HepG2 (cell line): ENCODE measurements around the gene DMAP1. TPM values are rescaled to one million over a fixed set of nuclear protein-coding genes. Genes with fewer than 3 reads are reported as not detected.

ENCODE experiments used
- CCAR2 ChIP-seq: fragments of 200-400 bp; formaldehyde crosslinking; optimal IDR thresholded peaks from 2 replicates; pipeline ENCODE3; 2018; ENCODE audit warnings: low read depth, mild to moderate bottlenecking, low read length, moderate library complexity
- CHD2 ChIP-seq: IDR thresholded peaks from 2 replicates; pipeline ENCODE4 v1.6.1; 2011; ENCODE audit warnings: low read depth, low read length, improper control_type of control experiment
- GABPB1 ChIP-seq: IDR thresholded peaks from 2 replicates; pipeline ENCODE4 v1.6.1; 2016; ENCODE audit warnings: mild to moderate bottlenecking, missing genetic modification reagents, moderate library complexity, missing compliant biosample characterization
- GATAD2A ChIP-seq: IDR thresholded peaks from 2 replicates; pipeline ENCODE4 v1.6.1; 2016
- GLI4 ChIP-seq: sonication (generic); formaldehyde crosslinking; IDR thresholded peaks from 2 replicates; pipeline ENCODE4 v1.5.1; 2020; ENCODE audit warnings: missing genetic modification reagents, mild to moderate bottlenecking, moderate library complexity, borderline replicate concordance
- HNF4A ChIP-seq: sonication (generic); formaldehyde crosslinking; IDR thresholded peaks from 2 replicates; pipeline ENCODE4 v1.4.0; 2020; ENCODE audit warnings: missing genetic modification reagents
- HNRNPL ChIP-seq: fragments of 200-400 bp; formaldehyde crosslinking; IDR thresholded peaks from 2 replicates; pipeline ENCODE4 v1.6.1; 2017; ENCODE audit warnings: mild to moderate bottlenecking, low read depth, low read length
- KLF15 ChIP-seq: sonication (generic); formaldehyde crosslinking; IDR thresholded peaks from 2 replicates; pipeline ENCODE4 v1.8.1; 2023; ENCODE audit warnings: borderline replicate concordance, mild to moderate bottlenecking, inconsistent platforms, missing genetic modification reagents, mixed read lengths
- NFE2 ChIP-seq: sonication (generic); formaldehyde crosslinking; IDR thresholded peaks from 2 replicates; pipeline ENCODE4 v1.4.0; 2020; ENCODE audit warnings: missing genetic modification reagents
- NONO ChIP-seq, 2 experiments: fragments of 450-650 bp in 1 of 2; sonication (generic) in 1 of 2; formaldehyde crosslinking in 1 of 2; IDR thresholded peaks in 1 of 2; conservative IDR thresholded peaks in 1 of 2; 2 replicates each; pipeline versions ENCODE4 v1.6.1 to v1.8.0; 2017 to 2022; ENCODE audit warnings: mild to moderate bottlenecking in 1 of 2, missing genetic modification reagents in 1 of 2, moderate library complexity in 1 of 2
- NR2F1 ChIP-seq, 2 experiments: fragments of 450-650 bp in 1 of 2; formaldehyde crosslinking in 1 of 2; IDR thresholded peaks; 2 replicates each; pipeline versions ENCODE4 v1.5.0 to v1.6.1; 2016 to 2020; ENCODE audit warnings: mild to moderate bottlenecking in 1 of 2, missing compliant biosample characterization in 1 of 2, missing genetic modification reagents in 1 of 2, moderate library complexity in 1 of 2
- REPIN1 ChIP-seq: sonication (generic); formaldehyde crosslinking; IDR thresholded peaks from 2 replicates; pipeline ENCODE4 v1.8.0; 2022; ENCODE audit warnings: missing genetic modification reagents, low read depth, mild to moderate bottlenecking, borderline replicate concordance
- RFXAP ChIP-seq: sonication (generic); formaldehyde crosslinking; IDR thresholded peaks from 2 replicates; pipeline ENCODE4 v1.4.0; 2020; ENCODE audit warnings: missing genetic modification reagents, borderline replicate concordance
- SRF ChIP-seq: IDR thresholded peaks from 2 replicates; pipeline ENCODE4 v1.6.1; 2011; ENCODE audit warnings: mild to moderate bottlenecking, low read depth, low read length, moderate library complexity
- ZBTB7B ChIP-seq: sonication (generic); formaldehyde crosslinking; IDR thresholded peaks from 2 replicates; pipeline ENCODE4 v1.4.0; 2020; ENCODE audit warnings: missing genetic modification reagents
- ZNF234 ChIP-seq: sonication (generic); formaldehyde crosslinking; conservative IDR thresholded peaks from 2 replicates; pipeline ENCODE4 v1.5.1; 2020; ENCODE audit warnings: mild to moderate bottlenecking, missing genetic modification reagents
- ZNF274 ChIP-seq: sonication (generic); formaldehyde crosslinking; IDR thresholded peaks from 2 replicates; pipeline ENCODE4 v1.5.1; 2020; ENCODE audit warnings: mild to moderate bottlenecking, missing genetic modification reagents
- ZNF333 ChIP-seq: sonication (generic); formaldehyde crosslinking; IDR thresholded peaks from 2 replicates; pipeline ENCODE4 v1.4.0; 2020; ENCODE audit warnings: mild to moderate bottlenecking, missing genetic modification reagents, borderline replicate concordance
- ZNF616 ChIP-seq: sonication (generic); formaldehyde crosslinking; IDR thresholded peaks from 2 replicates; pipeline ENCODE4 v1.5.0; 2020; ENCODE audit warnings: low read depth, mild to moderate bottlenecking, missing genetic modification reagents
- ZNF703 ChIP-seq: sonication (generic); formaldehyde crosslinking; IDR thresholded peaks from 2 replicates; pipeline ENCODE4 v1.5.1; 2020; ENCODE audit warnings: missing genetic modification reagents, mild to moderate bottlenecking, moderate library complexity, borderline replicate concordance
- ZNF747 ChIP-seq: sonication (generic); formaldehyde crosslinking; IDR thresholded peaks from 2 replicates; pipeline ENCODE4 v1.8.1; 2023; ENCODE audit warnings: missing genetic modification reagents, mild to moderate bottlenecking, borderline replicate concordance
- polyA plus RNA-seq, 8 experiments: library from polyadenylated mRNA; depleted of rRNA in 3 of 8; stranded (reverse) in 7 of 8; unstranded in 1 of 8; fragments of >200 nt; fragmentation: Illumina TruSeq in 4 of 8; extraction: Trizol in 4 of 8; gene quantifications; 2 replicates each; pipeline versions ENCODE4 v1.2.1 to v1.2.3, GENCODE V29; 2011 to 2016; ENCODE audit warnings: low read depth in 4 of 8, missing spikeins in 1 of 8, mixed read lengths in 1 of 8; ENCODE audit not compliant: insufficient read depth in 1 of 8
- total RNA-seq, 5 experiments: library from RNA; depleted of rRNA; stranded (reverse); fragments of >200 nt; fragmentation: Illumina TruSeq; extraction: Trizol; gene quantifications; 2 replicates each; pipeline ENCODE4 v1.2.3, GENCODE V29; 2016; ENCODE audit warnings: low read depth in 1 of 5
- TF ChIP-seq, protein P1 (sequence below): sonication (generic); formaldehyde crosslinking; IDR thresholded peaks from 2 replicates; pipeline ENCODE4 v1.4.0; 2020; ENCODE audit warnings: missing genetic modification reagents, mild to moderate bottlenecking, borderline replicate concordance
- TF ChIP-seq, protein P2 (sequence below): sonication (generic); formaldehyde crosslinking; IDR thresholded peaks from 2 replicates; pipeline ENCODE4 v1.8.0; 2023; ENCODE audit warnings: mild to moderate bottlenecking, missing genetic modification reagents
- TF ChIP-seq, protein P3 (sequence below): sonication (generic); formaldehyde crosslinking; IDR thresholded peaks from 2 replicates; pipeline ENCODE4 v1.4.0; 2020; ENCODE audit warnings: missing genetic modification reagents

The DMAP1 gene
- total and polyA plus RNA-seq, 2 of the 13 experiments (the other 11 are each of a cell fraction or from before 2014, with no cell fraction given), result 17.6 to 32.7 TPM

DNA sequence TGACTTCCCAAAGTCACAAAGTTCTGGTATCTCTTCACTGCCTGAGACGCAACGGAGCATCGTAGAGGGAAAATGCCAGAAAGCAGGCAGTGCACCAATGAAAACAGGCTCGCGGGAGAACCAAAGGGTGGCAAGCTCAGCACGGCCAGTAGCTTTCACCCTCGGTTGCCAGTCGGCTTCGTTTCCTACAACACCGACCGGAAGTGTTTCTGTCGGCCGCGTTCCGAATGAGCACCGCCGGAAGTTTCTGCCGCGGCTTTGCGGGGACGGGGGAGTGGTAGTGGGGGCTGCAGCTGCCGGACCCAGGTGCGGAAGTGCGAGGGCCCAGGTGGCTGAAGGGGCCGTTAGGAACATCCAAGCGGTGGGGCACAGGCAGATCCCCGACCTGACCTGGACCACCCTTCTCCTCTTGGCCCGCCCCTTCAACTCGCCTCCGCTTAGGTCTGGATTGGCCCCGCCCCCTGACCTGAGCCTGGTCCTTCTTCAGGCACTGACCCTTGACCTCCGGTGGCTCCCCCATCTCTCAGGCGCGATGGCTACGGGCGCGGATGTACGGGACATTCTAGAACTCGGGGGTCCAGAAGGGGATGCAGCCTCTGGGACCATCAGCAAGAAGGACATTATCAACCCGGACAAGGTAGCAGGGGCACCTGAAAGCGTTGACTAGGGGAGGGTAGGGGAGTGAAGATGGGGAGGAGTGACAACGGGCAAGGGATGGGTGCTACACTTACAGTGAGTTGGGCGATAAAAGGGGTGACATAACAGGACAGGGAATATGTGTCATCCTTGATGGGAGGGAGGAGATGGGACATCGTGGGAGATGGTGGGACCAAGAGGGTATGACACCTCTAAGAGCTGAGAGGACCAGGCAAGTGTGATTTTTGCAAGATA lies at the start of gene DMAP1 (continued):
- TF ChIP-seq, protein P1, sequence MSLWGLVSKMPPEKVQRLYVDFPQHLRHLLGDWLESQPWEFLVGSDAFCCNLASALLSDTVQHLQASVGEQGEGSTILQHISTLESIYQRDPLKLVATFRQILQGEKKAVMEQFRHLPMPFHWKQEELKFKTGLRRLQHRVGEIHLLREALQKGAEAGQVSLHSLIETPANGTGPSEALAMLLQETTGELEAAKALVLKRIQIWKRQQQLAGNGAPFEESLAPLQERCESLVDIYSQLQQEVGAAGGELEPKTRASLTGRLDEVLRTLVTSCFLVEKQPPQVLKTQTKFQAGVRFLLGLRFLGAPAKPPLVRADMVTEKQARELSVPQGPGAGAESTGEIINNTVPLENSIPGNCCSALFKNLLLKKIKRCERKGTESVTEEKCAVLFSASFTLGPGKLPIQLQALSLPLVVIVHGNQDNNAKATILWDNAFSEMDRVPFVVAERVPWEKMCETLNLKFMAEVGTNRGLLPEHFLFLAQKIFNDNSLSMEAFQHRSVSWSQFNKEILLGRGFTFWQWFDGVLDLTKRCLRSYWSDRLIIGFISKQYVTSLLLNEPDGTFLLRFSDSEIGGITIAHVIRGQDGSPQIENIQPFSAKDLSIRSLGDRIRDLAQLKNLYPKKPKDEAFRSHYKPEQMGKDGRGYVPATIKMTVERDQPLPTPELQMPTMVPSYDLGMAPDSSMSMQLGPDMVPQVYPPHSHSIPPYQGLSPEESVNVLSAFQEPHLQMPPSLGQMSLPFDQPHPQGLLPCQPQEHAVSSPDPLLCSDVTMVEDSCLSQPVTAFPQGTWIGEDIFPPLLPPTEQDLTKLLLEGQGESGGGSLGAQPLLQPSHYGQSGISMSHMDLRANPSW (CRISPR knock-in tag), result peak; percentile 48; the same call in 1 of the 2 replicates
- peak; percentile 96 for TF ChIP-seq REPIN1 (CRISPR knock-in tag)
- TF ChIP-seq GLI4 (CRISPR knock-in tag), result no peak; the same call in 1 of the 2 replicates
- peak; percentile 71; the same call in 1 of the 2 replicates for TF ChIP-seq ZBTB7B (CRISPR knock-in tag)
- peak in 1 of 2 experiments; percentile 8; a peak in 2 of 4 replicates for TF ChIP-seq NR2F1 (CRISPR knock-in tag; IDR thresholded peaks at IDR 0.05)
- peak; percentile 83 for TF ChIP-seq GATAD2A (CRISPR knock-in tag)
- TF ChIP-seq ZNF234 (CRISPR knock-in tag), result no peak
- peak; percentile 59; the same call in 1 of the 2 replicates for TF ChIP-seq ZNF333 (CRISPR knock-in tag)
- peak; percentile 85; the same call in 1 of the 2 replicates for TF ChIP-seq SRF
- TF ChIP-seq KLF15, result 0 out of 2 replicates have a peak, but pooled peaks have one; percentile 82
- peak; percentile 42; the same call in 1 of the 2 replicates for TF ChIP-seq ZNF747 (CRISPR knock-in tag)
- TF ChIP-seq, protein P2, sequence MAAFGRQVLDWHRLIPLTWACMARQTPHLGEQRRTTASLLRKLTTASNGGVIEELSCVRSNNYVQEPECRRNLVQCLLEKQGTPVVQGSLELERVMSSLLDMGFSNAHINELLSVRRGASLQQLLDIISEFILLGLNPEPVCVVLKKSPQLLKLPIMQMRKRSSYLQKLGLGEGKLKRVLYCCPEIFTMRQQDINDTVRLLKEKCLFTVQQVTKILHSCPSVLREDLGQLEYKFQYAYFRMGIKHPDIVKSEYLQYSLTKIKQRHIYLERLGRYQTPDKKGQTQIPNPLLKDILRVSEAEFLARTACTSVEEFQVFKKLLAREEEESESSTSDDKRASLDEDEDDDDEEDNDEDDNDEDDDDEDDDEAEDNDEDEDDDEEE (CRISPR knock-in tag), result no peak
- 0 out of 2 replicates have a peak, but pooled peaks have one; percentile 51 for TF ChIP-seq CHD2
- no peak for TF ChIP-seq ZNF616
- TF ChIP-seq HNRNPL, result peak; percentile 73; the same call in 1 of the 2 replicates
- peak; percentile 97 for TF ChIP-seq CCAR2
- TF ChIP-seq NFE2, result no peak
- peak; percentile 90; the same call in 1 of the 2 replicates for TF ChIP-seq ZNF274 (CRISPR knock-in tag)
- TF ChIP-seq, protein P3, sequence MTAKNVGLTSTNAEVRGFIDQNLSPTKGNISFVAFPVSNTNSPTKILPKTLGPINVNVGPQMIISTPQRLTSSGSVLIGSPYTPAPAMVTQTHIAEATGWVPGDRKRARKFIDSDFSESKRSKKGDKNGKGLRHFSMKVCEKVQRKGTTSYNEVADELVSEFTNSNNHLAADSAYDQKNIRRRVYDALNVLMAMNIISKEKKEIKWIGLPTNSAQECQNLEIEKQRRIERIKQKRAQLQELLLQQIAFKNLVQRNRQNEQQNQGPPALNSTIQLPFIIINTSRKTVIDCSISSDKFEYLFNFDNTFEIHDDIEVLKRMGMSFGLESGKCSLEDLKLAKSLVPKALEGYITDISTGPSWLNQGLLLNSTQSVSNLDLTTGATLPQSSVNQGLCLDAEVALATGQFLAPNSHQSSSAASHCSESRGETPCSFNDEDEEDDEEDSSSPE, result peak; percentile 66
- TF ChIP-seq RFXAP, result peak; percentile 87
- no peak for TF ChIP-seq ZNF703 (CRISPR knock-in tag)
- peak; percentile 99 for TF ChIP-seq GABPB1
- no peak for TF ChIP-seq NONO (IDR thresholded peaks at IDR 0.05)
- TF ChIP-seq NONO (CRISPR knock-in tag; conservative IDR thresholded peaks at IDR 0.05), result peak; percentile 95
- TF ChIP-seq HNF4A (CRISPR knock-in tag), result peak; percentile 56
